Natural killer cell (primary cell): ENCODE data around the gene CCDC27. TPM values are rescaled to one million over a fixed set of nuclear protein-coding genes. Genes with fewer than 3 reads are reported as not detected.

ENCODE experiments used
- ATAC-seq, 3 donors: fragments of 150-1000 bp in 2 of 3; fragments of 200-7000 bp in 1 of 3; cut with Tn5 transposase; 1 replicate in 1 of 3; 2 replicates in 2 of 3; pipeline ENCODE4 v1.10.0; 2021; ENCODE audit warnings: mild to moderate bottlenecking in 2 of 3, moderate library complexity in 2 of 3
- DNase-seq, 2 donors: peaks; one replicate each; pipeline versions ENCODE4 v3.0.0 to v3.0.0-alpha.2; 2013 to 2021; ENCODE audit warnings: mixed read lengths in 1 of 2
- H3K27ac ChIP-seq: one replicate; pipeline ENCODE4 v1.5.1; 2013; ENCODE audit warnings: mild to moderate bottlenecking, low read length
- H3K27me3 ChIP-seq: one replicate; pipeline ENCODE4 v1.6.1; 2013; ENCODE audit warnings: low read length; ENCODE audit not compliant: control insufficient read depth, insufficient read depth
- H3K36me3 ChIP-seq: one replicate; pipeline ENCODE4 v1.6.1; 2013; ENCODE audit warnings: low read length; ENCODE audit not compliant: control insufficient read depth, insufficient read depth
- H3K4me1 ChIP-seq: one replicate; pipeline ENCODE4 v1.6.1; 2013; ENCODE audit warnings: low read length; ENCODE audit not compliant: control insufficient read depth, insufficient read depth
- H3K4me3 ChIP-seq: one replicate; pipeline ENCODE4 v1.5.1; 2013; ENCODE audit warnings: low read length
- H3K9me3 ChIP-seq: one replicate; pipeline ENCODE4 v1.6.1; 2013; ENCODE audit warnings: low read length; ENCODE audit not compliant: control insufficient read depth, insufficient read depth
- H3K27ac Mint-ChIP-seq, 2 donors: one replicate each; pipeline ENCODE4 v1.8.0; 2022; ENCODE audit warnings: mild to moderate bottlenecking in 2 of 2, mixed read lengths in 2 of 2, moderate library complexity in 1 of 2
- H3K27me3 Mint-ChIP-seq, 2 donors: one replicate each; pipeline ENCODE4 v1.8.0; 2022; ENCODE audit warnings: low read depth in 2 of 2, mixed read lengths in 2 of 2
- H3K36me3 Mint-ChIP-seq: one replicate; pipeline ENCODE4 v1.8.0; 2022; ENCODE audit warnings: mixed read lengths
- H3K4me1 Mint-ChIP-seq, 2 donors: one replicate each; pipeline ENCODE4 v1.8.0; 2022; ENCODE audit warnings: mixed read lengths in 2 of 2
- H3K4me3 Mint-ChIP-seq: one replicate; pipeline ENCODE4 v1.8.0; 2022; ENCODE audit warnings: mild to moderate bottlenecking, moderate library complexity, mixed read lengths
- H3K9me3 Mint-ChIP-seq, 2 donors: one replicate each; pipeline ENCODE4 v1.8.0; 2022; ENCODE audit warnings: mixed read lengths in 2 of 2
- WGBS: methylation state at CpG from one replicate; pipeline ENCODE4 v1.1.7; 2013; ENCODE audit warnings: missing lambda C conversion rate; ENCODE audit not compliant: insufficient coverage; 5-methylcytosine and 5-hydroxymethylcytosine counted together
- intact Hi-C: fragments of 100-400 bp; cut with micrococcal nuclease; formaldehyde crosslinking; loops from one replicate; pipeline ENCODE4 v1.14.2; 2022
- total RNA-seq, 4 donors: library from RNA; stranded (reverse); fragments of 120-200 nt in 1 of 4; gene quantifications; one replicate each; pipeline versions ENCODE4 v1.2.3 to v1.2.4, GENCODE V29; 2013 to 2022
- TF ChIP-seq, protein P1 (sequence below): fragments of 200-600 bp; IDR thresholded peaks from one replicate; pipeline ENCODE4 v1.8.0; 2022; ENCODE audit warnings: antibody characterized with exemption

Gene CCDC27
- total RNA-seq, 3 donors from 2014 or later (not counting 1 experiment from before 2014, with no cell fraction given): not detected

DNA sequence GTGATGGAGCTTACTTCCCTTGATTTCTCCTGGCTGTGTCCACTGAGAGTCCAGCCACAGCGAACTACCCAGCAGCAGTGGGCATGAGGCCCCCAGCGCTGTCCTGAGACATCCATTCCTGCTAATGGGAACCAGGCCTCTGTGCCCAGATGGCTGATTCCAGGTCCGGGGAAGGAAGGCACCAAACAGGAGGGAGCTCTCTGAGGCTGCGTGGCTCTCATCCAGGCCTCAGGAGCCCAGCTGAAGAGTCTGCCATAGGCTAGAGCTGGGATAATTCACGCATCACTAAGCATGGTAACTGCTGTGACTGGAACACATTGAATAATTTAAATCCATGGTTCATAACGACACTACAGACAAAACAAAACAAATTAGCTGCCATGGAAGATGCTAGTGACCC, 68.8 kb downstream of the CCDC27 start:
- ATAC-seq (no peak), DNase-seq (no peak)
- Mint-ChIP-seq H3K4me1 (no peaks in the 10 kb centered on the region), H3K36me3 (no peaks in the 10 kb centered on the region), H3K27me3 (no peaks in the 10 kb centered on the region), H3K9me3 (no peaks in the 10 kb centered on the region), H3K4me3 (no peak overlapping the region), H3K27ac (no peak overlapping the region)
- Histone ChIP-seq H3K4me1 (no peaks in the 10 kb centered on the region), H3K27ac (no peak overlapping the region), H3K4me3 (no peak overlapping the region), H3K27me3 (no peaks in the 10 kb centered on the region), H3K9me3 (no peaks in the 10 kb centered on the region), H3K36me3 (peaks cover 37% of the 10 kb centered on the region)
- TF ChIP-seq, protein P1, sequence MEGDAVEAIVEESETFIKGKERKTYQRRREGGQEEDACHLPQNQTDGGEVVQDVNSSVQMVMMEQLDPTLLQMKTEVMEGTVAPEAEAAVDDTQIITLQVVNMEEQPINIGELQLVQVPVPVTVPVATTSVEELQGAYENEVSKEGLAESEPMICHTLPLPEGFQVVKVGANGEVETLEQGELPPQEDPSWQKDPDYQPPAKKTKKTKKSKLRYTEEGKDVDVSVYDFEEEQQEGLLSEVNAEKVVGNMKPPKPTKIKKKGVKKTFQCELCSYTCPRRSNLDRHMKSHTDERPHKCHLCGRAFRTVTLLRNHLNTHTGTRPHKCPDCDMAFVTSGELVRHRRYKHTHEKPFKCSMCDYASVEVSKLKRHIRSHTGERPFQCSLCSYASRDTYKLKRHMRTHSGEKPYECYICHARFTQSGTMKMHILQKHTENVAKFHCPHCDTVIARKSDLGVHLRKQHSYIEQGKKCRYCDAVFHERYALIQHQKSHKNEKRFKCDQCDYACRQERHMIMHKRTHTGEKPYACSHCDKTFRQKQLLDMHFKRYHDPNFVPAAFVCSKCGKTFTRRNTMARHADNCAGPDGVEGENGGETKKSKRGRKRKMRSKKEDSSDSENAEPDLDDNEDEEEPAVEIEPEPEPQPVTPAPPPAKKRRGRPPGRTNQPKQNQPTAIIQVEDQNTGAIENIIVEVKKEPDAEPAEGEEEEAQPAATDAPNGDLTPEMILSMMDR: no peak
- WGBS: 91% methylated on average over 6 of the region's 6 CpGs
- intact Hi-C loops: no loop called here

Other genes starting within 250 kb of the CCDC27 start
- gene MEGF6, start 140.9 kb upstream of the CCDC27 start, total RNA-seq: 10 to 100 TPM in 1 of 3 donors, 1 to 10 TPM in 2; 3.1 to 15.6 (median 5.1) TPM
- 10 to 100 TPM; 36.2 to 46.7 (median 37.9) TPM for gene TPRG1L, start 127.4 kb upstream of the CCDC27 start, total RNA-seq
- gene WRAP73, start 102.3 kb upstream of the CCDC27 start, total RNA-seq: 10 to 100 TPM; 27.8 to 35.4 (median 30.1) TPM
- under 1 TPM; 0.28 to 0.50 (median 0.39) TPM for gene TP73, start 99.9 kb upstream of the CCDC27 start, total RNA-seq
- gene SMIM1, start 20.3 kb downstream of the CCDC27 start, total RNA-seq: 1 to 10 TPM in 2 of 3 donors, under 1 TPM in 1; 0.78 to 2.6 (median 1.6) TPM
- gene LRRC47, start 44.0 kb downstream of the CCDC27 start, total RNA-seq: 10 to 100 TPM; 33.5 to 49.8 (median 45.2) TPM
- 10 to 100 TPM; 37.1 to 60.2 (median 51.8) TPM for gene CEP104, start 104.8 kb downstream of the CCDC27 start, total RNA-seq
- 10 to 100 TPM; 18.3 to 27.8 (median 18.5) TPM for gene DFFB, start 105.0 kb downstream of the CCDC27 start, total RNA-seq
- 10 to 100 TPM; 52.9 to 62.3 (median 61.5) TPM for gene C1orf174, start 147.8 kb downstream of the CCDC27 start, total RNA-seq